Neural cell (in vitro differentiated cells): ENCODE results near the gene ELOA2. TPM values are rescaled to one million over a fixed set of nuclear protein-coding genes. Genes with fewer than 3 reads are reported as not detected.
A peak's percentile ranks its signal among the peaks of the same experiment; 100 is the strongest.

Experiments
- H2AFZ ChIP-seq: fragments of 200-600, 300-800 bp; sonication (generic), shearing (Covaris generic); 2 replicates; pipeline ENCODE4 v1.6.0; 2014; ENCODE audit warnings: low read depth, mild to moderate bottlenecking, antibody characterized with exemption, low read length, moderate library complexity
- H3F3A ChIP-seq: fragments of 200-600 bp; shearing (Covaris generic); 2 replicates; pipeline ENCODE4 v1.6.1; 2016; ENCODE audit warnings: mild to moderate bottlenecking, moderate library complexity, mixed read lengths, antibody characterized with exemption, low read length; ENCODE audit not compliant: insufficient read depth, poor library complexity, severe bottlenecking
- H3K27ac ChIP-seq: fragments of 200-600, 300-800 bp; sonication (generic), shearing (Covaris generic); 2 replicates; pipeline ENCODE4 v1.5.1; 2014; ENCODE audit warnings: mild to moderate bottlenecking, low read length, moderate library complexity
- H3K27me3 ChIP-seq: fragments of 300-800, 200-600 bp; sonication (generic), shearing (Covaris generic); 2 replicates; pipeline ENCODE4 v1.6.0; 2014; ENCODE audit warnings: mild to moderate bottlenecking, low read depth, low read length, moderate library complexity; ENCODE audit not compliant: insufficient read depth
- H3K36me3 ChIP-seq: fragments of 300-800, 200-600 bp; sonication (generic), shearing (Covaris generic); 2 replicates; pipeline ENCODE4 v1.5.1; 2014; ENCODE audit warnings: mild to moderate bottlenecking, antibody characterized with exemption, low read length, moderate library complexity; ENCODE audit not compliant: insufficient read depth
- H3K4me2 ChIP-seq: fragments of 300-800, 200-600 bp; sonication (generic), shearing (Covaris generic); 2 replicates; pipeline ENCODE4 v1.6.0; 2014; ENCODE audit warnings: mild to moderate bottlenecking, low read length
- H3K4me3 ChIP-seq: fragments of 300-800, 200-600 bp; sonication (generic), shearing (Covaris generic); 2 replicates; pipeline ENCODE4 v1.5.1; 2014; ENCODE audit warnings: mild to moderate bottlenecking, low read length, moderate library complexity
- H3K79me2 ChIP-seq: fragments of 200-600 bp; shearing (Covaris generic); replicated peaks from 2 replicates; pipeline ENCODE4 v1.6.0; 2014; ENCODE audit warnings: mild to moderate bottlenecking, low read length, moderate library complexity; ENCODE audit not compliant: insufficient read depth
- H3K9ac ChIP-seq: fragments of 300-800, 200-600 bp; sonication (generic), shearing (Covaris generic); 2 replicates; pipeline ENCODE4 v1.6.1; 2016; ENCODE audit warnings: mild to moderate bottlenecking, low read length, mixed read lengths
- H3K9me2 ChIP-seq: fragments of 200-600 bp; shearing (Covaris generic); 2 replicates; pipeline ENCODE4 v1.6.1; 2016; ENCODE audit warnings: mild to moderate bottlenecking, low read length, mixed read lengths; ENCODE audit not compliant: insufficient read depth
- H3K9me3 ChIP-seq: fragments of 200-600, 300-800 bp; sonication (generic), shearing (Covaris generic); 2 replicates; pipeline ENCODE4 v1.6.1; 2016; ENCODE audit warnings: mild to moderate bottlenecking, mixed run types, low read length, moderate library complexity, mixed read lengths
- H4K20me1 ChIP-seq: fragments of 200-600 bp; shearing (Covaris generic); 2 replicates; pipeline ENCODE4 v1.6.1; 2016; ENCODE audit warnings: mild to moderate bottlenecking, mixed run types; ENCODE audit not compliant: insufficient read depth
- EP300 ChIP-seq: fragments of 450-650 bp; conservative IDR thresholded peaks from 2 replicates; pipeline ENCODE4 v1.6.1; 2014; ENCODE audit warnings: antibody characterized with exemption, mild to moderate bottlenecking, moderate library complexity; ENCODE audit not compliant: poor library complexity, severe bottlenecking
- EZH2 ChIP-seq: fragments of 200-600, 300-800 bp; shearing (Covaris generic), sonication (generic); IDR thresholded peaks from 2 replicates; pipeline ENCODE4 v1.6.1; 2014; ENCODE audit warnings: antibody characterized with exemption, low read length, borderline replicate concordance, mild to moderate bottlenecking; ENCODE audit not compliant: insufficient read depth, poor library complexity, severe bottlenecking
- MXI1 ChIP-seq: fragments of 450-650 bp; conservative IDR thresholded peaks from 2 replicates; pipeline ENCODE4 v1.6.1; 2014; ENCODE audit warnings: antibody characterized with exemption, mild to moderate bottlenecking; ENCODE audit not compliant: poor library complexity, severe bottlenecking
- POLR2AphosphoS5 ChIP-seq: IDR thresholded peaks from 2 replicates; pipeline ENCODE4 v1.6.1; 2012
- RAD21 ChIP-seq: fragments of 450-650 bp; conservative IDR thresholded peaks from 2 replicates; pipeline ENCODE4 v1.6.1; 2014; ENCODE audit warnings: antibody characterized with exemption, mild to moderate bottlenecking, moderate library complexity
- SMC3 ChIP-seq: fragments of 450-650 bp; conservative IDR thresholded peaks from 2 replicates; pipeline ENCODE4 v1.6.1; 2014; ENCODE audit warnings: antibody characterized with exemption, mild to moderate bottlenecking, moderate library complexity; ENCODE audit not compliant: poor library complexity
- TAF1 ChIP-seq: IDR thresholded peaks from 2 replicates; pipeline ENCODE4 v1.6.1; 2012; ENCODE audit warnings: low read depth
- polyA plus RNA-seq: library from polyadenylated mRNA; depleted of rRNA; stranded (reverse); fragments of >200 nt; gene quantifications from 2 replicates; pipeline ENCODE4 v1.2.3, GENCODE V29; 2014
- TF ChIP-seq, protein P1 (sequence below): fragments of 450-650 bp; IDR thresholded peaks from 2 replicates; pipeline ENCODE4 v1.5.1; 2014; ENCODE audit warnings: antibody characterized with exemption, mild to moderate bottlenecking, moderate library complexity; ENCODE audit not compliant: poor library complexity, severe bottlenecking
- TF ChIP-seq, protein P2 (sequence below): IDR thresholded peaks from 2 replicates; pipeline ENCODE4 v1.6.1; 2012; ENCODE audit warnings: borderline replicate concordance

Gene ELOA2
- polyA plus RNA-seq, 1 donor from 2014 or later, result not detected

DNA sequence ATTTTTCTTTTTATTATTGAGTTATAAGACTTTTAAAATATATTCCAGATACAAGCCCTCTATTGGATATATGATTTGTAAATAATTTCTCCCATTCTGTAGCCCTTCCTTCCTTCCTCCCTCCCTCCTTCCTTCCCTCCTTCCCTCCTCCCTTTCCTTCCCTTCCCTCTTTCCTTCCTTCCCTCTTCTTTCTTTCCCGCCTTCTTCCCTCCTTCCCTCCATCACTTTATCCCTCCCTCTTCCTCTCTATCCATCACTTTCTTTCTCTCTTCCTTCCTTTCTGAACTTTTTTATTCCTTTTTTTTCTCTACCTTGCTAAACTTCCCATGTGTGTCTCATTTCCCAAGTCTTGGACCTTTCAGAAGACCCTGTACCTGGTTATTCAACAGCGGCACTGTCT lies 45.5 kb upstream of the ELOA2 start:
- no peaks in the 10 kb centered on the region for H3K9me2 ChIP-seq
- no peaks in the 10 kb centered on the region for H3K79me2 ChIP-seq
- H3K27ac ChIP-seq, result no peak overlapping the region
- no peaks in the 10 kb centered on the region for H3F3A ChIP-seq
- H4K20me1 ChIP-seq, result no peaks in the 10 kb centered on the region
- TF ChIP-seq, protein P1, sequence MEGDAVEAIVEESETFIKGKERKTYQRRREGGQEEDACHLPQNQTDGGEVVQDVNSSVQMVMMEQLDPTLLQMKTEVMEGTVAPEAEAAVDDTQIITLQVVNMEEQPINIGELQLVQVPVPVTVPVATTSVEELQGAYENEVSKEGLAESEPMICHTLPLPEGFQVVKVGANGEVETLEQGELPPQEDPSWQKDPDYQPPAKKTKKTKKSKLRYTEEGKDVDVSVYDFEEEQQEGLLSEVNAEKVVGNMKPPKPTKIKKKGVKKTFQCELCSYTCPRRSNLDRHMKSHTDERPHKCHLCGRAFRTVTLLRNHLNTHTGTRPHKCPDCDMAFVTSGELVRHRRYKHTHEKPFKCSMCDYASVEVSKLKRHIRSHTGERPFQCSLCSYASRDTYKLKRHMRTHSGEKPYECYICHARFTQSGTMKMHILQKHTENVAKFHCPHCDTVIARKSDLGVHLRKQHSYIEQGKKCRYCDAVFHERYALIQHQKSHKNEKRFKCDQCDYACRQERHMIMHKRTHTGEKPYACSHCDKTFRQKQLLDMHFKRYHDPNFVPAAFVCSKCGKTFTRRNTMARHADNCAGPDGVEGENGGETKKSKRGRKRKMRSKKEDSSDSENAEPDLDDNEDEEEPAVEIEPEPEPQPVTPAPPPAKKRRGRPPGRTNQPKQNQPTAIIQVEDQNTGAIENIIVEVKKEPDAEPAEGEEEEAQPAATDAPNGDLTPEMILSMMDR, result no peak
- TF ChIP-seq, protein P2, sequence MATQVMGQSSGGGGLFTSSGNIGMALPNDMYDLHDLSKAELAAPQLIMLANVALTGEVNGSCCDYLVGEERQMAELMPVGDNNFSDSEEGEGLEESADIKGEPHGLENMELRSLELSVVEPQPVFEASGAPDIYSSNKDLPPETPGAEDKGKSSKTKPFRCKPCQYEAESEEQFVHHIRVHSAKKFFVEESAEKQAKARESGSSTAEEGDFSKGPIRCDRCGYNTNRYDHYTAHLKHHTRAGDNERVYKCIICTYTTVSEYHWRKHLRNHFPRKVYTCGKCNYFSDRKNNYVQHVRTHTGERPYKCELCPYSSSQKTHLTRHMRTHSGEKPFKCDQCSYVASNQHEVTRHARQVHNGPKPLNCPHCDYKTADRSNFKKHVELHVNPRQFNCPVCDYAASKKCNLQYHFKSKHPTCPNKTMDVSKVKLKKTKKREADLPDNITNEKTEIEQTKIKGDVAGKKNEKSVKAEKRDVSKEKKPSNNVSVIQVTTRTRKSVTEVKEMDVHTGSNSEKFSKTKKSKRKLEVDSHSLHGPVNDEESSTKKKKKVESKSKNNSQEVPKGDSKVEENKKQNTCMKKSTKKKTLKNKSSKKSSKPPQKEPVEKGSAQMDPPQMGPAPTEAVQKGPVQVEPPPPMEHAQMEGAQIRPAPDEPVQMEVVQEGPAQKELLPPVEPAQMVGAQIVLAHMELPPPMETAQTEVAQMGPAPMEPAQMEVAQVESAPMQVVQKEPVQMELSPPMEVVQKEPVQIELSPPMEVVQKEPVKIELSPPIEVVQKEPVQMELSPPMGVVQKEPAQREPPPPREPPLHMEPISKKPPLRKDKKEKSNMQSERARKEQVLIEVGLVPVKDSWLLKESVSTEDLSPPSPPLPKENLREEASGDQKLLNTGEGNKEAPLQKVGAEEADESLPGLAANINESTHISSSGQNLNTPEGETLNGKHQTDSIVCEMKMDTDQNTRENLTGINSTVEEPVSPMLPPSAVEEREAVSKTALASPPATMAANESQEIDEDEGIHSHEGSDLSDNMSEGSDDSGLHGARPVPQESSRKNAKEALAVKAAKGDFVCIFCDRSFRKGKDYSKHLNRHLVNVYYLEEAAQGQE, result no peak
- no peak for TF ChIP-seq EZH2
- TF ChIP-seq SMC3, result no peak
- TF ChIP-seq MXI1, result no peak
- no peak for TF ChIP-seq EP300
- no peak for TF ChIP-seq POLR2AphosphoS5
- no peaks in the 10 kb centered on the region for H3K9me3 ChIP-seq
- H2AFZ ChIP-seq, result no peak overlapping the region
- no peak overlapping the region for H3K4me2 ChIP-seq
- H3K9ac ChIP-seq, result no peak overlapping the region
- H3K36me3 ChIP-seq, result no peaks in the 10 kb centered on the region
- H3K4me3 ChIP-seq, result no peak overlapping the region
- no peaks in the 10 kb centered on the region for H3K27me3 ChIP-seq

DNA sequence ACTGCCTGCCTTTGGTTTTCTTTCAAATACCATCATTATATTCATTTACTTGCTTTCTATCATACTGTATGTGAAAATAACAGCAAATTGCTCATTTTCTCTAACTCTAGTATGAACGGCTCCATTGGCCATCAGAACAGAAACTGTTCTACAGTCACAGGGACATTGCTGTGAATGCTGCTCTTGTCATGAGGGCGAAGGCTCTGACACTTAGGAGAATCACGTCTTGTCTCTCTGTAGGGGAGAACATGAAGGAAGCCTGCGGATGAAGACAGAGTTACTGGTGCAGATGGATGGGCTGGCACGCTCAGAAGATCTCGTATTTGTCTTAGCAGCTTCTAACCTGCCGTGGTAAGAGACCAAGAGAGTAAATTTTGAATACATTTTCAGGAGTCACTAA lies 41.7 kb upstream of the ELOA2 start:
- Histone ChIP-seq H3F3A (no peaks in the 10 kb centered on the region), H3K9ac (no peak overlapping the region), H3K79me2 (no peaks in the 10 kb centered on the region), H3K36me3 (no peaks in the 10 kb centered on the region), H3K4me3 (no peak overlapping the region), H2AFZ (no peak overlapping the region), H3K9me2 (no peaks in the 10 kb centered on the region), H3K9me3 (no peaks in the 10 kb centered on the region), H3K27ac (peak overlapping the region; percentile 9), H3K4me2 (no peak overlapping the region), H3K27me3 (no peaks in the 10 kb centered on the region), H4K20me1 (no peaks in the 10 kb centered on the region)
- TF ChIP-seq RAD21 (no peak), POLR2AphosphoS5 (peak; percentile 5), TAF1 (no peak), SMC3 (no peak), EP300 (peak; percentile 49), MXI1 (no peak)
- TF ChIP-seq, protein P1, result no peak
